DND-41 (cell line): ENCODE results near the gene ACAA1.

Experiments
- ATAC-seq: fragments of 200-7000 bp; cut with Tn5 transposase; 3 replicates; pipeline ENCODE4 v1.9.1; 2021; ENCODE audit warnings: low read depth; ENCODE audit not compliant: insufficient read depth
- DNase-seq: peaks from one replicate; pipeline ENCODE4 v3.0.0-alpha.2; 2020
- H2AFZ ChIP-seq: 2 replicates; pipeline ENCODE4 v1.6.0; 2012; ENCODE audit warnings: low read depth, low read length
- H3K27ac ChIP-seq: 2 replicates; pipeline ENCODE4 v1.5.1; 2012; ENCODE audit warnings: low read length, inconsistent platforms
- H3K27me3 ChIP-seq: fragments of 200-600 bp; sonication (generic); 2 replicates; pipeline ENCODE4 v1.6.0; 2012; ENCODE audit warnings: low read length, mild to moderate bottlenecking, inconsistent platforms; ENCODE audit not compliant: insufficient read depth, poor library complexity
- H3K36me3 ChIP-seq: 2 replicates; pipeline ENCODE4 v1.5.1; 2012; ENCODE audit warnings: low read length, inconsistent platforms; ENCODE audit not compliant: insufficient read depth
- H3K4me1 ChIP-seq: 2 replicates; pipeline ENCODE4 v1.5.1; 2012; ENCODE audit warnings: mild to moderate bottlenecking, low read length; ENCODE audit not compliant: insufficient read depth
- H3K4me2 ChIP-seq: 2 replicates; pipeline ENCODE4 v1.6.0; 2012; ENCODE audit warnings: mild to moderate bottlenecking, moderate library complexity, low read length, inconsistent platforms; ENCODE audit not compliant: insufficient read depth
- H3K4me3 ChIP-seq, 2 experiments: fragments of 200-600 bp in 1 of 2; shearing (Covaris generic) in 1 of 2; 2 replicates each; pipeline ENCODE4 v1.5.1; 2012 to 2016; ENCODE audit warnings: inconsistent platforms in 2 of 2, low read length in 2 of 2, mild to moderate bottlenecking in 2 of 2, low read depth in 1 of 2, moderate library complexity in 1 of 2
- H3K79me2 ChIP-seq: 2 replicates; pipeline ENCODE4 v1.6.0; 2012; ENCODE audit warnings: low read length, inconsistent platforms; ENCODE audit not compliant: insufficient read depth
- H3K9ac ChIP-seq: 2 replicates; pipeline ENCODE4 v1.6.0; 2012; ENCODE audit warnings: low read depth, mild to moderate bottlenecking, inconsistent platforms, low read length, moderate library complexity
- H3K9me3 ChIP-seq: 2 replicates; pipeline ENCODE4 v1.5.1; 2012; ENCODE audit warnings: low read length, moderate library complexity, mild to moderate bottlenecking, inconsistent platforms; ENCODE audit not compliant: insufficient read depth, severe bottlenecking
- H4K20me1 ChIP-seq: 2 replicates; pipeline ENCODE4 v1.6.0; 2012; ENCODE audit warnings: low read length; ENCODE audit not compliant: insufficient read depth
- EZH2 ChIP-seq: IDR thresholded peaks from 3 replicates; pipeline ENCODE4 v1.6.1; 2012; ENCODE audit warnings: borderline replicate concordance, low read depth, mild to moderate bottlenecking, moderate library complexity, low read length, inconsistent platforms; ENCODE audit not compliant: severe bottlenecking
- TF ChIP-seq, protein P1 (sequence below): IDR thresholded peaks from 2 replicates; pipeline ENCODE4 v1.5.1; 2012; ENCODE audit warnings: borderline replicate concordance, low read length, moderate library complexity, mild to moderate bottlenecking; ENCODE audit not compliant: poor library complexity, severe bottlenecking; ENCODE audit errors: extremely low read depth

ACAA1 gene

GRCh38 chr3:38121451-38121831, 15.5 kb downstream of the ACAA1 start:
- no peak overlapping the region for H3K27ac ChIP-seq
- no peaks in the 10 kb centered on the region for H3K4me1 ChIP-seq
- ATAC-seq (no peak), DNase-seq (no peak)
- no peaks in the 10 kb centered on the region for H3K27me3 ChIP-seq
- no peak overlapping the region for H3K9ac ChIP-seq
- no peaks in the 10 kb centered on the region for H3K9me3 ChIP-seq
- H4K20me1 ChIP-seq, result peaks cover 8% of the 10 kb centered on the region; the same call in 1 of the 2 replicates
- no peak overlapping the region for H2AFZ ChIP-seq
- H3K4me3 ChIP-seq, result no peak overlapping the region
- peaks cover 65% of the 10 kb centered on the region for H3K36me3 ChIP-seq
- H3K4me2 ChIP-seq, result no peak overlapping the region
- no peaks in the 10 kb centered on the region for H3K79me2 ChIP-seq
- TF ChIP-seq EZH2, result no peak
- TF ChIP-seq, protein P1, sequence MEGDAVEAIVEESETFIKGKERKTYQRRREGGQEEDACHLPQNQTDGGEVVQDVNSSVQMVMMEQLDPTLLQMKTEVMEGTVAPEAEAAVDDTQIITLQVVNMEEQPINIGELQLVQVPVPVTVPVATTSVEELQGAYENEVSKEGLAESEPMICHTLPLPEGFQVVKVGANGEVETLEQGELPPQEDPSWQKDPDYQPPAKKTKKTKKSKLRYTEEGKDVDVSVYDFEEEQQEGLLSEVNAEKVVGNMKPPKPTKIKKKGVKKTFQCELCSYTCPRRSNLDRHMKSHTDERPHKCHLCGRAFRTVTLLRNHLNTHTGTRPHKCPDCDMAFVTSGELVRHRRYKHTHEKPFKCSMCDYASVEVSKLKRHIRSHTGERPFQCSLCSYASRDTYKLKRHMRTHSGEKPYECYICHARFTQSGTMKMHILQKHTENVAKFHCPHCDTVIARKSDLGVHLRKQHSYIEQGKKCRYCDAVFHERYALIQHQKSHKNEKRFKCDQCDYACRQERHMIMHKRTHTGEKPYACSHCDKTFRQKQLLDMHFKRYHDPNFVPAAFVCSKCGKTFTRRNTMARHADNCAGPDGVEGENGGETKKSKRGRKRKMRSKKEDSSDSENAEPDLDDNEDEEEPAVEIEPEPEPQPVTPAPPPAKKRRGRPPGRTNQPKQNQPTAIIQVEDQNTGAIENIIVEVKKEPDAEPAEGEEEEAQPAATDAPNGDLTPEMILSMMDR, result no peak

- no peak for ATAC-seq
- Histone ChIP-seq H3K36me3 (peaks cover 59% of the 10 kb centered on the region), H3K9me3 (no peaks in the 10 kb centered on the region), H3K4me3 (no peak overlapping the region), H3K27me3 (no peaks in the 10 kb centered on the region), H3K4me2 (no peak overlapping the region), H3K27ac (no peak overlapping the region), H3K4me1 (no peaks in the 10 kb centered on the region), H4K20me1 (peaks cover 7% of the 10 kb centered on the region; the same call in 1 of the 2 replicates), H3K9ac (no peak overlapping the region), H3K79me2 (no peaks in the 10 kb centered on the region), H2AFZ (no peak overlapping the region)
- TF ChIP-seq, protein P1, result no peak
- TF ChIP-seq EZH2, result no peak
- DNase-seq, result no peak
Measured at GRCh38 chr3:38120693-38121450, 16.1 kb downstream of the ACAA1 start.

DNA sequence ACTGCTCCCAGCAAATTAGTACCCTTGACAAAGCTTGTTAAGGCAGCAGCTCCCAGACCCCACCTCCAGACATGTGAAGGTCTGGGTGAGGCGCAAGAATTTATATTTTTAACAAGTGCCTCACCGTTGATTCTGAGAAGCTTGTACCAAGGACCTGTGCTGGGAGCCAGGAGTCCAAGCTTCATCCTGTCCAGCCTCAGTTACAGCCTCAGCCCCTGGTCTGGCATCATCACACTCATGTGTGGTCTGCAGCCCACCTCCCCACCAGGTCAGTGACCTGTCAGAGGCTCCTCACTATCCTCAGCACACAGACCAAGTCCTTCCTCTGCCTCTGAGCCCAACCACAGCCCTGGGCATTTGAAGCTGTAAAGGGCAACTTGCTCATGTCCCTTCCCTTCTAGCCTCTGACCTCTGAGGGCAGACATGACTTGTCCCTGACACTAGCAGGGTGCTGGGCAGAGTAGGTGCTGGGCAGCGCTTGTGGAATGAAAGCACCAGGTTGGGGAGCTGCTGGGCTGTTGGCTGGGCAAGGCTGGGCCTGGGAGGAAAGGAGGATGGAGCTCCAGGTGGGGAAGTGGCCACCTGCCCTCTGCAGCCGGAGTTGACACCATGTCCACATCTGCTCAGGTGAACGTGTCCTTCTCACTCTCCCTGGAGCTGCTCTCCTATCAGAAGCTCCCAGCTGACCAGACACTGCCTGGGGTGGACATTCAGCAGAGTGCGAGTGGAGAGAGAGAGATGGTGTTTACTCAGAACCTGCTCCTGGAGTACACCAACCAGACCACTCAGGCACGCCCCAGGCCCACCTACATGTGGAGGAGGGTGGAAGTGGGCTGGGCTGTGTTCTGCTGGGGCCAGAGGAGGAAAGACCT, 16.9 kb downstream of the ACAA1 start:
- peaks cover 7% of the 10 kb centered on the region; the same call in 1 of the 2 replicates for H4K20me1 ChIP-seq
- H3K27ac ChIP-seq, result no peak overlapping the region

More for the DNA sequence above, 16.9 kb downstream of the ACAA1 start:
- H3K4me3 ChIP-seq, result no peak overlapping the region
- H3K9me3 ChIP-seq, result no peaks in the 10 kb centered on the region
- no peak for TF ChIP-seq EZH2
- TF ChIP-seq, protein P1, result no peak
- no peak overlapping the region for H2AFZ ChIP-seq
- H3K4me2 ChIP-seq, result no peak overlapping the region
- no peak overlapping the region for H3K9ac ChIP-seq
- no peaks in the 10 kb centered on the region for H3K79me2 ChIP-seq
- H3K27me3 ChIP-seq, result no peaks in the 10 kb centered on the region
- DNase-seq, result no peak
- no peak for ATAC-seq
- no peaks in the 10 kb centered on the region for H3K4me1 ChIP-seq
- peaks cover 51% of the 10 kb centered on the region for H3K36me3 ChIP-seq
